OCI-LY7 (cell line): ENCODE measurements around the gene RAD51D. TPM values are rescaled to one million over a fixed set of nuclear protein-coding genes. Genes with fewer than 3 reads are reported as not detected.

ENCODE experiments used
- BruUV-seq: library from RNA; stranded (reverse); fragments of 400-500 nt; replicated peaks from 2 replicates; lab custom pipeline; 2021; lab: Mats Ljungman, UMichigan
- CTCF ChIA-PET: fragments of 300-600 bp; sonication (Branson Sonifier 250); formaldehyde crosslinking; loops from one replicate; lab custom pipeline; 2022; ENCODE audit warnings: antibody characterized with exemption; ENCODE audit not compliant: unreplicated experiment; lab: Charles Lee
- POLR2A ChIA-PET: fragments of 300-600 bp; sonication (Branson Sonifier 250); formaldehyde crosslinking; loops from one replicate; lab custom pipeline; 2022; ENCODE audit warnings: antibody characterized with exemption; lab: Charles Lee
- DNase-seq: peaks from one replicate; pipeline ENCODE4 v3.0.0-alpha.2; 2015; ENCODE audit warnings: low spot score
- H2AFZ ChIP-seq: fragments of 200-600 bp; sonication (generic), shearing (Covaris generic); 2 replicates; pipeline ENCODE4 v1.6.1; 2014; ENCODE audit warnings: mild to moderate bottlenecking, antibody characterized with exemption, low read length, moderate library complexity
- H3K27ac ChIP-seq: fragments of 200-600 bp; sonication (generic); 2 replicates; pipeline ENCODE4 v1.5.1; 2014; ENCODE audit warnings: mixed run types, low read depth, mild to moderate bottlenecking, moderate library complexity, low read length, inconsistent platforms; ENCODE audit not compliant: poor library complexity, severe bottlenecking
- H3K36me3 ChIP-seq: fragments of 200-600 bp; sonication (generic); 2 replicates; pipeline ENCODE4 v1.6.1; 2014; ENCODE audit warnings: mild to moderate bottlenecking, antibody characterized with exemption, low read length, moderate library complexity, mixed read lengths; ENCODE audit not compliant: insufficient read depth
- H3K4me1 ChIP-seq: fragments of 200-600 bp; sonication (generic); 2 replicates; pipeline ENCODE4 v1.5.1; 2014; ENCODE audit warnings: mild to moderate bottlenecking, low read length; ENCODE audit not compliant: insufficient read depth, poor library complexity, severe bottlenecking
- H3K4me2 ChIP-seq: fragments of 200-600 bp; sonication (generic); 2 replicates; pipeline ENCODE4 v1.6.1; 2014; ENCODE audit warnings: mild to moderate bottlenecking, low read length
- H3K4me3 ChIP-seq: fragments of 200-600 bp; sonication (generic); 2 replicates; pipeline ENCODE4 v1.5.1; 2014; ENCODE audit warnings: mild to moderate bottlenecking, low read depth, low read length; ENCODE audit not compliant: poor library complexity, severe bottlenecking
- H3K79me2 ChIP-seq: fragments of 200-600 bp; sonication (generic); 2 replicates; pipeline ENCODE4 v1.6.1; 2016; ENCODE audit warnings: low read depth, mild to moderate bottlenecking, low read length, moderate library complexity, mixed read lengths; ENCODE audit not compliant: insufficient read depth
- H3K9me2 ChIP-seq: fragments of 200-600 bp; sonication (generic); 2 replicates; pipeline ENCODE4 v1.6.1; 2016; ENCODE audit warnings: mild to moderate bottlenecking, low read length, mixed read lengths; ENCODE audit not compliant: insufficient read depth
- H3K9me3 ChIP-seq: fragments of 200-600 bp; sonication (generic); 2 replicates; pipeline ENCODE4 v1.6.1; 2014; ENCODE audit warnings: mild to moderate bottlenecking, mixed run types, low read length, mixed read lengths
- H4K20me1 ChIP-seq: fragments of 200-600 bp; sonication (generic); 2 replicates; pipeline ENCODE4 v1.6.1; 2014; ENCODE audit warnings: mild to moderate bottlenecking, antibody characterized with exemption, low read length, moderate library complexity, mixed read lengths; ENCODE audit not compliant: insufficient read depth
- EZH2phosphoT487 ChIP-seq: fragments of 200-600 bp; sonication (generic); IDR thresholded peaks from 2 replicates; pipeline ENCODE4 v1.6.1; 2018; ENCODE audit warnings: low read depth, borderline replicate concordance, mild to moderate bottlenecking, mixed run types, antibody characterized with exemption, low read length, moderate library complexity, mixed read lengths
- intact Hi-C: fragments of 100-400 bp; cut with micrococcal nuclease; formaldehyde crosslinking; loops from one replicate; pipeline ENCODE4 v1.10.0; 2022; ENCODE audit not compliant: unreplicated experiment
- total RNA-seq, 2 experiments: library from RNA; depleted of rRNA in 1 of 2; stranded (reverse); fragments of >200 nt in 1 of 2; shearing (Covaris generic) in 1 of 2; gene quantifications; 2 replicates each; pipeline ENCODE4 v1.2.3, GENCODE V29; 2014 to 2022
- TF ChIP-seq, protein P1 (sequence below): fragments of 200-600 bp; sonication (generic); conservative IDR thresholded peaks from 2 replicates; pipeline ENCODE4 v1.5.1; 2014; ENCODE audit warnings: mild to moderate bottlenecking, antibody characterized with exemption, low read length, moderate library complexity, mixed read lengths

RAD51D gene
- total RNA-seq, 2 experiments from 2014 or later = 22.4 to 40.6 TPM

DNA sequence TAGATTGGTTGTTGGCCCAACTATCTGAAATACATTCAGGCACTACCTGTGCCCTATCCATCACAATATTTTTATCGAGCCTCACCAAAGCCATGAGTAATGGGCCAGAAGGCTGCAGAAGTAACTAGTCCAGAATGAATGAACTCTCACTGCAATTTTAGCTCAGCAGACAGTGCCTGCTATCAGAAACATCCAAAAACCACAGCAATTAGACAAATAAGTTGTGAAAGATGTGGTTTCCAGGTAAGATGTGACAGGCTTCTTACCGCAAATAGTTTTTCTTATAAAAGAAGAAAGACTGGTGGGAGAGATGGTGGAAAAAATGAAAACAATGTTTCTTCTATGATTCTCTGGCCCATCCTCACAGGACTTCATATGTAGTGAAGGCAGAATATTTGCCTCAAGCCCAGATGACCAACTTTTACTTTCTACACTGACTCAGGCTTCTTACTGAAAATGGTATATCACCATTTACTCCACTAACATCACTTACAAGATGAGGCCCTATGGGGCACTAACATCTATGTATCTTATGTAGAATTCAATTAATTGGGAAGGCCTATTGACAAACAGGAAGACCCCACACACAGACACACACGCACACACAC, 46.4 kb downstream of the RAD51D start:
- Histone ChIP-seq H3K4me3 (no peak overlapping the region), H3K36me3 (no peaks in the 10 kb centered on the region), H3K4me2 (no peak overlapping the region), H3K27ac (no peak overlapping the region), H2AFZ (no peak overlapping the region), H3K9me3 (no peaks in the 10 kb centered on the region), H3K9me2 (no peaks in the 10 kb centered on the region), H3K79me2 (no peaks in the 10 kb centered on the region), H3K4me1 (peaks cover 8% of the 10 kb centered on the region), H4K20me1 (0 out of 2 replicates have a peak, but pooled peaks cover 4% of the 10 kb centered on the region)
- TF ChIP-seq, protein P1, sequence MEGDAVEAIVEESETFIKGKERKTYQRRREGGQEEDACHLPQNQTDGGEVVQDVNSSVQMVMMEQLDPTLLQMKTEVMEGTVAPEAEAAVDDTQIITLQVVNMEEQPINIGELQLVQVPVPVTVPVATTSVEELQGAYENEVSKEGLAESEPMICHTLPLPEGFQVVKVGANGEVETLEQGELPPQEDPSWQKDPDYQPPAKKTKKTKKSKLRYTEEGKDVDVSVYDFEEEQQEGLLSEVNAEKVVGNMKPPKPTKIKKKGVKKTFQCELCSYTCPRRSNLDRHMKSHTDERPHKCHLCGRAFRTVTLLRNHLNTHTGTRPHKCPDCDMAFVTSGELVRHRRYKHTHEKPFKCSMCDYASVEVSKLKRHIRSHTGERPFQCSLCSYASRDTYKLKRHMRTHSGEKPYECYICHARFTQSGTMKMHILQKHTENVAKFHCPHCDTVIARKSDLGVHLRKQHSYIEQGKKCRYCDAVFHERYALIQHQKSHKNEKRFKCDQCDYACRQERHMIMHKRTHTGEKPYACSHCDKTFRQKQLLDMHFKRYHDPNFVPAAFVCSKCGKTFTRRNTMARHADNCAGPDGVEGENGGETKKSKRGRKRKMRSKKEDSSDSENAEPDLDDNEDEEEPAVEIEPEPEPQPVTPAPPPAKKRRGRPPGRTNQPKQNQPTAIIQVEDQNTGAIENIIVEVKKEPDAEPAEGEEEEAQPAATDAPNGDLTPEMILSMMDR = no peak
- TF ChIP-seq EZH2phosphoT487 = no peak
- ChIA-PET CTCF (no interaction called here), POLR2A (no interaction called here)
- intact Hi-C loops = no loop called here
- no peak for DNase-seq
- no TSS peak for BruUV-seq

DNA sequence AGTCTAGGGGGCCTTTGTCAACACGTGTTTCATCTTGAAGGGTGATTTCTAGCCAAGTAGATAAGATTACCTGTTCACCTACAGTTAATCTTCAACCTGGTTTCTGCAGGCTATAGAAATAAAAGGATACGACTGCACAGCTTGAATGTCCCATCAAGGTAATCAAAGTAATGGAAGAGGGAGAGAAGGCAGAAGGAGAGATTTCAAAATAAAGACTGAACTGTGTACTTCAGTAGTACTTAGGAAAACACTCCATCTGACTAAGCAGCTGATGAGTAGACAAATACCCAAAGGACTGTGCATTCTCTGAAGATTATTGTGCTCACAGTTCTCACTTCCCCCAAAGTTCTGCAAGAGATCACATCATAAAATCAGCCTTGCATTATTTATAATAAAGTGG, 50.3 kb downstream of the RAD51D start:
- Histone ChIP-seq H2AFZ (no peak overlapping the region), H3K4me1 (peaks cover 9% of the 10 kb centered on the region), H3K79me2 (no peaks in the 10 kb centered on the region), H4K20me1 (0 out of 2 replicates have a peak, but pooled peaks cover 4% of the 10 kb centered on the region), H3K9me3 (no peaks in the 10 kb centered on the region), H3K9me2 (no peaks in the 10 kb centered on the region), H3K4me3 (no peak overlapping the region), H3K36me3 (no peaks in the 10 kb centered on the region), H3K27ac (no peak overlapping the region), H3K4me2 (peak overlapping the region; percentile 15; the same call in 1 of the 2 replicates)
- CTCF ChIA-PET = no interaction called here
- BruUV-seq = no TSS peak
- POLR2A ChIA-PET = interaction anchor here (1.3 kb wide), 2 partner anchors 10 to 13 kb away, joined by 4 to 5 read pairs; no protein-coding TSS in a partner anchor
- intact Hi-C loops = no loop called here
- DNase-seq = peak; percentile 18
- TF ChIP-seq, protein P1 = no peak
- no peak for TF ChIP-seq EZH2phosphoT487

DNA sequence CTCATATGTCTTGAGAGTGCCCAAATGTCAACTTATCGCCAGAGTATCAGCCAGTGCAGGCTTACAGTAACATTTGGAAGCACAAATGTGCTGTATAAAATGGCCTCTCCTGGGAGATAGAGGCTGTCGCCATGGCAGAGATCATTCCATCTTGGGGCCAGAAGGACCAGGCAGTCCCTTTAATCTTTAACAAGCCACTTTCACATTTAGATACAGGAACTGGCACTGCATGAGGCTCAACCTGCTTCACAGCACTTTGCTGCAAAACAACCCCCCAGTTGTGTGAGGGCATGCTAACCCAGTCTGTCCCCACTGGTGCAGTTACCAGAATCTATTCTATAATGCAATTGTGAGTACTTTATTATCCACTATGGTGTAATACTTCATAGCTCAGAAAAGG, 51.4 kb downstream of the RAD51D start:
- CTCF ChIA-PET = no interaction called here

More for the DNA sequence above, 51.4 kb downstream of the RAD51D start:
- Histone ChIP-seq H3K36me3 (no peaks in the 10 kb centered on the region), H3K9me3 (no peaks in the 10 kb centered on the region), H3K27ac (no peak overlapping the region), H3K4me2 (no peak overlapping the region), H3K4me1 (peaks cover 19% of the 10 kb centered on the region), H2AFZ (no peak overlapping the region), H3K79me2 (no peaks in the 10 kb centered on the region), H3K9me2 (no peaks in the 10 kb centered on the region), H4K20me1 (0 out of 2 replicates have a peak, but pooled peaks cover 4% of the 10 kb centered on the region), H3K4me3 (no peak overlapping the region)
- POLR2A ChIA-PET = interaction anchor here (0.6 kb wide), 1 partner anchor 721 kb away, joined by 7 read pairs; no protein-coding TSS in a partner anchor
- no TSS peak for BruUV-seq
- intact Hi-C loops = no loop called here
- DNase-seq = no peak
- TF ChIP-seq, protein P1 = no peak
- TF ChIP-seq EZH2phosphoT487 = no peak
